HepG2 (cell line): ENCODE results near the gene CDC20. TPM values are rescaled to one million over a fixed set of nuclear protein-coding genes. Genes with fewer than 3 reads are reported as not detected.

Experiments
- ATAC-seq: fragments of 200-7000 bp; cut with Tn5 transposase; 3 replicates; pipeline ENCODE4 v1.9.1; 2020; ENCODE audit warnings: mild to moderate bottlenecking, moderate library complexity
- BruUV-seq: library from RNA; stranded (reverse); fragments of 400-500 nt; replicated peaks from 2 replicates; lab custom pipeline; 2021; lab: Mats Ljungman, UMichigan
- CTCF ChIA-PET: fragments of 300-600 bp; formaldehyde crosslinking; extraction: SDS; loops from one replicate; lab custom pipeline; 2021; ENCODE audit warnings: low total read pairs, inconsistent platforms, low intra/inter-chr PET ratio; lab: Yijun Ruan, JAX
- POLR2A ChIA-PET: fragments of 350-600 bp; sonication (Branson Sonifier 250); formaldehyde crosslinking; loops from one replicate; lab custom pipeline; 2020; ENCODE audit warnings: antibody characterized with exemption, inconsistent platforms; lab: Yijun Ruan, JAX
- DNase-seq: peaks from one replicate; pipeline ENCODE4 v3.0.0-alpha.2; 2015; ENCODE audit warnings: low spot score
- FAIRE-seq: peaks from 3 replicates; lab custom pipeline; 2011; peaks lifted over from hg19 to GRCh38; lab: Jason Lieb, UNC
- H2AFZ ChIP-seq: one replicate; pipeline ENCODE4 v1.6.1; 2011; ENCODE audit warnings: low read length, inconsistent platforms
- H3K27ac ChIP-seq: fragments of 300-600 bp; 3 replicates; pipeline ENCODE4 v1.8.0; 2011; ENCODE audit warnings: mixed run types, mild to moderate bottlenecking, mixed read lengths, low read length, inconsistent platforms; ENCODE audit not compliant: insufficient read depth; ENCODE audit errors: extremely low read length
- H3K27me3 ChIP-seq, 2 experiments: fragments of 200-600 bp in 1 of 2; 2 replicates in 1 of 2; 3 replicates in 1 of 2; pipeline versions ENCODE4 v1.6.0 to v1.8.0; 2011; ENCODE audit warnings: low read length in 2 of 2, mild to moderate bottlenecking in 2 of 2, moderate library complexity in 2 of 2, inconsistent platforms in 1 of 2; ENCODE audit not compliant: insufficient read depth in 2 of 2, control insufficient read depth in 1 of 2
- H3K36me3 ChIP-seq, 2 experiments: fragments of 200-600 bp in 1 of 2; replicated peaks in 1 of 2; 2 replicates in 1 of 2; 3 replicates in 1 of 2; pipeline versions ENCODE4 v1.5.1 to v1.8.0; 2011; ENCODE audit warnings: low read length in 2 of 2, inconsistent platforms in 1 of 2; ENCODE audit not compliant: insufficient read depth in 2 of 2, control insufficient read depth in 1 of 2
- H3K4me1 ChIP-seq: 2 replicates; pipeline ENCODE4 v1.5.1; 2012; ENCODE audit warnings: low read length, inconsistent platforms; ENCODE audit not compliant: insufficient read depth
- H3K4me2 ChIP-seq: 2 replicates; pipeline ENCODE4 v1.6.0; 2011; ENCODE audit warnings: low read depth, low read length, inconsistent platforms
- H3K4me3 ChIP-seq, 3 experiments: fragments of 200-600 bp in 1 of 3; sonication (generic), shearing (Covaris generic) in 1 of 3; replicated peaks in 1 of 3; 2 replicates each; pipeline ENCODE4 v1.5.1; 2011 to 2016; ENCODE audit warnings: low read length in 3 of 3, inconsistent platforms in 2 of 3, low read depth in 2 of 3, mild to moderate bottlenecking in 2 of 3, control low read depth in 1 of 3, mixed read lengths in 1 of 3; ENCODE audit not compliant: insufficient read depth in 1 of 3
- H3K79me2 ChIP-seq: one replicate; pipeline ENCODE4 v1.6.1; 2011; ENCODE audit warnings: low read length, inconsistent platforms; ENCODE audit not compliant: insufficient read depth
- H3K9ac ChIP-seq: 2 replicates; pipeline ENCODE4 v1.6.0; 2011; ENCODE audit warnings: mild to moderate bottlenecking, low read depth, low read length, inconsistent platforms; ENCODE audit not compliant: insufficient read depth
- H3K9me3 ChIP-seq: 2 replicates; pipeline ENCODE4 v1.5.1; 2012; ENCODE audit warnings: mild to moderate bottlenecking, low read length
- H4K20me1 ChIP-seq: 2 replicates; pipeline ENCODE4 v1.6.0; 2011; ENCODE audit warnings: inconsistent platforms, mild to moderate bottlenecking, low read length, moderate library complexity; ENCODE audit not compliant: insufficient read depth
- CTCF ChIP-seq: sonication (generic); formaldehyde crosslinking; IDR thresholded peaks from 2 replicates; pipeline ENCODE4 v1.5.0; 2020; ENCODE audit warnings: mild to moderate bottlenecking, missing genetic modification reagents, moderate library complexity
- FOSL1 ChIP-seq: sonication (generic); formaldehyde crosslinking; IDR thresholded peaks from 2 replicates; pipeline ENCODE4 v1.9.0; 2021; ENCODE audit warnings: missing genetic modification reagents, borderline replicate concordance
- GPBP1L1 ChIP-seq: sonication (generic); formaldehyde crosslinking; IDR thresholded peaks from 2 replicates; pipeline ENCODE4 v1.5.0; 2020; ENCODE audit warnings: mild to moderate bottlenecking, missing genetic modification reagents
- MEIS1 ChIP-seq: sonication (generic); formaldehyde crosslinking; IDR thresholded peaks from 2 replicates; pipeline ENCODE4 v1.9.0; 2021; ENCODE audit warnings: mild to moderate bottlenecking, missing genetic modification reagents, moderate library complexity, borderline replicate concordance
- MLLT10 ChIP-seq: sonication (generic); formaldehyde crosslinking; IDR thresholded peaks from 2 replicates; pipeline ENCODE4 v1.4.0; 2020; ENCODE audit warnings: missing genetic modification reagents
- STAG1 ChIP-seq: sonication (generic); formaldehyde crosslinking; IDR thresholded peaks from 2 replicates; pipeline ENCODE4 v1.4.0; 2020; ENCODE audit warnings: missing genetic modification reagents
- ZBTB7B ChIP-seq: sonication (generic); formaldehyde crosslinking; IDR thresholded peaks from 2 replicates; pipeline ENCODE4 v1.4.0; 2020; ENCODE audit warnings: missing genetic modification reagents
- ZFP36 ChIP-seq: fragments of 150-350 bp; IDR thresholded peaks from 2 replicates; pipeline ENCODE4 v1.6.1; 2018; ENCODE audit warnings: borderline replicate concordance, low read length, low read depth; ENCODE audit not compliant: partially characterized antibody
- ZNF549 ChIP-seq: sonication (generic); formaldehyde crosslinking; IDR thresholded peaks from 2 replicates; pipeline ENCODE4 v1.5.0; 2020; ENCODE audit warnings: missing genetic modification reagents
- ZNF775 ChIP-seq: sonication (generic); formaldehyde crosslinking; IDR thresholded peaks from 2 replicates; pipeline ENCODE4 v1.4.0; 2020; ENCODE audit warnings: missing genetic modification reagents, mild to moderate bottlenecking, moderate library complexity, borderline replicate concordance
- ZNF781 ChIP-seq: sonication (generic); formaldehyde crosslinking; IDR thresholded peaks from 2 replicates; pipeline ENCODE4 v1.5.1; 2020; ENCODE audit warnings: borderline replicate concordance, mild to moderate bottlenecking, missing genetic modification reagents; ENCODE audit errors: not compliant biosample characterization
- WGBS: methylation state at CpG from one replicate; pipeline ENCODE4 v1.1.6; 2017; ENCODE audit warnings: low lambda C conversion rate; 5-methylcytosine and 5-hydroxymethylcytosine counted together
- in situ Hi-C: cut with HindIII; loops from 2 replicates; pipeline ENCODE4 v1.10.0; 2017; ENCODE audit warnings: low pct_unique_long_range_greater_than_20kb; ENCODE audit not compliant: extremely low pct_ligation_motif_present
- intact Hi-C: fragments of 100-400 bp; cut with micrococcal nuclease; formaldehyde crosslinking; loops from one replicate; pipeline ENCODE4 v1.10.0; 2022; ENCODE audit not compliant: unreplicated experiment
- polyA plus RNA-seq, 8 experiments: library from polyadenylated mRNA; depleted of rRNA in 3 of 8; stranded (reverse) in 7 of 8; unstranded in 1 of 8; fragments of >200 nt; fragmentation: Illumina TruSeq in 4 of 8; extraction: Trizol in 4 of 8; gene quantifications; 2 replicates each; pipeline versions ENCODE4 v1.2.1 to v1.2.3, GENCODE V29; 2011 to 2016; ENCODE audit warnings: low read depth in 4 of 8, missing spikeins in 1 of 8, mixed read lengths in 1 of 8; ENCODE audit not compliant: insufficient read depth in 1 of 8
- total RNA-seq, 5 experiments: library from RNA; depleted of rRNA; stranded (reverse); fragments of >200 nt; fragmentation: Illumina TruSeq; extraction: Trizol; gene quantifications; 2 replicates each; pipeline ENCODE4 v1.2.3, GENCODE V29; 2016; ENCODE audit warnings: low read depth in 1 of 5
- TF ChIP-seq, protein P1 (sequence below): sonication (generic); formaldehyde crosslinking; IDR thresholded peaks from 2 replicates; pipeline ENCODE4 v1.5.0; 2020; ENCODE audit warnings: missing genetic modification reagents

CDC20 gene
- total and polyA plus RNA-seq, 2 of the 13 experiments (the other 11 are each of a cell fraction or from before 2014, with no cell fraction given): 57.9 to 90.0 TPM

DNA sequence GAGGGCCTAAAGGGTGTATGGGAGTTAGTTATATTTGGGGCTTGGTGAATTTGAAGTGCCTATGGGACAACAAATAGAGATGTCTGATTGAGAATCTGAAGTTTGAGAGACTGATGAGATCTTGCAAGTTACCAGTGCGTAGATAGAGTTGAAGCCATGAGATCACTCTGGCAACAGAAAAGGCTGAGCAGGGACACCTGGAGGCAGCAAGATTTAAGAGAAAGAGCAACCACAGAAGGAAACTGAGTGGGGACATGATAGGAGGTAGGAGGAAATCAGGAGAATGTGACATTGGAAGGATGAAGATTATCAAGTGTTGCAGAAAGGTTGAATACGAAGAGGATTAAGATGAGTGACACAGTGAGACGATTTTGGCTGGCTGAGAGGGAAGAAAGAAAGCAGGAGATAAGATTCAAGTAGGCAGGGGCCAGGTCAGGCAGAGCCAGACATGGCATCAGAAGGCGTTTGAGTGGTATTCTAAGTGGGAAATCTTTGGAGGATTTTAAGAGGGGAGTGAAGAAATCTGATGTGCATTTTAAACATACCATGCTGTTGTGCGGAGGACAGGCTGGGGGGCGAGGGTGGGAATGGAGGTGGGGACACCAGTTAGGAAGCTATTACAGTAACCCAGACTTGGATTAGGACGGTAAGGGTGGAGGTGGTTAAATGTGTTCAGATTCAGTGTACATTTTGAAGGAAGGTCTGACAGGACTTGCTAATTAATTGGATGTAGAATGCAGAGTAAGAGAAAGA lies 24.2 kb upstream of the CDC20 start:
- intact Hi-C loops: no loop called here
- Histone ChIP-seq H3K4me3 (no peak overlapping the region), H3K79me2 (no peaks in the 10 kb centered on the region), H3K4me2 (no peak overlapping the region), H4K20me1 (no peaks in the 10 kb centered on the region), H3K4me1 (peaks cover 8% of the 10 kb centered on the region), H3K27ac (no peak overlapping the region), H3K27me3 (no peaks in the 10 kb centered on the region; a peak in 1 of 5 replicates), H2AFZ (no peak overlapping the region), H3K9ac (no peak overlapping the region), H3K9me3 (no peaks in the 10 kb centered on the region), H3K36me3 (no peaks in the 10 kb centered on the region)
- no peak for DNase-seq
- ChIA-PET CTCF (no interaction called here), POLR2A (interaction anchor here (1.3 kb wide), 1 partner anchor 14 kb away, joined by 3 read pairs; no protein-coding TSS in a partner anchor)
- in situ Hi-C loops: no loop called here
- FAIRE-seq: no peak
- TF ChIP-seq STAG1 (CRISPR knock-in tag): peak; percentile 28; the same call in 1 of the 2 replicates
- no peak for TF ChIP-seq MEIS1
- TF ChIP-seq CTCF (CRISPR knock-in tag): peak; percentile 38; the same call in 1 of the 2 replicates
- ATAC-seq: no peak
- 38% methylated on average over 7 of the region's 7 CpGs for WGBS
- BruUV-seq: no TSS peak

GRCh38 chr1:43337588-43337987 lies 21.2 kb upstream of the CDC20 start, which contains the start of gene MPL:
TSS of gene MPL (plus strand) at chr1:43337818. CDS start at chr1:43337849, 31 bp downstream.
- ChIA-PET POLR2A (no interaction called here), CTCF (no interaction called here)
- Histone ChIP-seq H4K20me1 (no peaks in the 10 kb centered on the region), H3K4me2 (no peak within 1 kb of the TSS), H3K79me2 (no peaks in the 10 kb centered on the region), H3K27me3 (no peaks in the 10 kb centered on the region; a peak in 1 of 5 replicates), H3K27ac (no peak within 1 kb of the TSS), H3K4me3 (no peak within 1 kb of the TSS), H3K9me3 (no peaks in the 10 kb centered on the region), H3K9ac (no peak within 1 kb of the TSS), H3K4me1 (peaks cover 29% of the 10 kb centered on the region), H3K36me3 (no peaks in the 10 kb centered on the region), H2AFZ (no peak within 1 kb of the TSS)
- ATAC-seq (no peak), DNase-seq (no peak), FAIRE-seq (no peak)
- in situ Hi-C loops (no loop called here), intact Hi-C loops (no loop called here)
- BruUV-seq: no TSS peak
- WGBS: 27% methylated on average over 3 of the region's 3 CpGs
- TF ChIP-seq MLLT10 (no peak), ZNF775 (CRISPR knock-in tag) (no peak), ZNF549 (CRISPR knock-in tag) (no peak), ZFP36 (no peak), ZNF781 (CRISPR knock-in tag) (no peak), FOSL1 (no peak), GPBP1L1 (CRISPR knock-in tag) (no peak), ZBTB7B (no peak)
- TF ChIP-seq, protein P1, sequence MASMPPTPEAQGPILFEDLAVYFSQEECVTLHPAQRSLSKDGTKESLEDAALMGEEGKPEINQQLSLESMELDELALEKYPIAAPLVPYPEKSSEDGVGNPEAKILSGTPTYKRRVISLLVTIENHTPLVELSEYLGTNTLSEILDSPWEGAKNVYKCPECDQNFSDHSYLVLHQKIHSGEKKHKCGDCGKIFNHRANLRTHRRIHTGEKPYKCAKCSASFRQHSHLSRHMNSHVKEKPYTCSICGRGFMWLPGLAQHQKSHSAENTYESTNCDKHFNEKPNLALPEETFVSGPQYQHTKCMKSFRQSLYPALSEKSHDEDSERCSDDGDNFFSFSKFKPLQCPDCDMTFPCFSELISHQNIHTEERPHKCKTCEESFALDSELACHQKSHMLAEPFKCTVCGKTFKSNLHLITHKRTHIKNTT (CRISPR knock-in tag): no peak
